IPS-NIHi7 (cell line): ENCODE data around the gene NME7.

Source experiments
- DNase-seq: peaks from one replicate; pipeline ENCODE4 v3.0.0; 2012; ENCODE audit warnings: mixed read lengths; ENCODE audit errors: extremely low spot score

Gene NME7

DNA sequence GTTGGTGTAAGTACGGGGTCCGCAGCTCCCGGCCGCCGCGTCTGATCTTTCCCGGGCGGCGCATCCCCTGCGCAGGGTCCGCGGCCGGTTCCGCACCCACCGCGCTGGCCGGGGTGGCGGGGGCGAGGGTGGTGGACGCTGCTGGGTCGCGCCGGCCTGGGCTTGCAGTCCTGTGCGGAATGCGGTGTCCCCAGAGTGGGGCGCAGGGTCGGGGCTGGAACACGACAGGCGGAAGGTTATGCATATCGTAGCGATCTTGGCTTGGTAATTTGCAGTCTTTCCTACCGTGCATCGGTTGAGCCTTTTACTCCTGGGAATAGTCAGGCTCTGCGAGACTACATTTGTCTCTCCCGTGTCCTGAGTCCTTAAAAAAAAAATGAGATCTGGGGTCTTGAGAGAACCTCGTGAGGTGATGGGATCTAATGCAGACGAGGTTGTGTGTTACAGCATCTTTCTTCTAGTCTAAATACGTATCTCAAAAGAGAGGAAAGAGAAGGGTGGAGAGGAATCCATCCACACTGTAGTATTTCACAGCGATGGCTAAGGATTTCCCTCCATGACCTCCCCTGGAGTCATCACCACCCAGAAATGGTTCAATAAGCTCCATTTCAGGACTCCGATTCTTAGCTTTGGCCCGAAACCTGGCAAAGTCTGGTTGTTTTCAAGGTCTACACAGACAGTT, 260.5 kb downstream of the NME7 start:
- no peak for DNase-seq

- peak; percentile 94 for DNase-seq
Measured at GRCh38 chr1:169106095-169106920, 261.3 kb downstream of the NME7 start, which contains the start of gene ATP1B1. Gene ATP1B1, plus strand, starts transcription at chr1:169106690. Its CDS starts 140 bp downstream, at chr1:169106830.

GRCh38 chr1:169105434-169106094, 262.0 kb downstream of the NME7 start:
- DNase-seq, result peak; percentile 75

- no peak for DNase-seq
Measured at GRCh38 chr1:169105087-169105433, 262.5 kb downstream of the NME7 start.

DNA sequence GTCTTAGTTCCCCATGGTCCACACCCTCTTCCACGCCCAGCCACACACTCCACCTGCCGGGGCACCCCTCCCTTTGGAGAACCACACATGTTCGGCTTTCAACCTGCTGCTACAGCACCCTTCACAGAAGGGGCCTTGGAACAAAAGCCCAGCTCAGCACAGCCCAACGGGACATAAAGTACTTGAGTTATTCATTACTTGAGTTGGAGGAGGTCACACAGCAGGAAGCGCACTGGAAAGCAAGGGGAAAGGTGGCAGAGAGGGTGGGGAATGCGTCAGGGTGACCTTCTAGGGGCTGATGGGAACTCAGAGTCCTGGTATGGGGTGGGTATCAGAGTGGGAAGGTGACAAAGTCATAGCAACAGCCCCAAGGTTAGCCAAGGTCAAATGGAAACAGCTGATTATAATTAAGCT, 264.1 kb downstream of the NME7 start:
- DNase-seq, result no peak

DNA sequence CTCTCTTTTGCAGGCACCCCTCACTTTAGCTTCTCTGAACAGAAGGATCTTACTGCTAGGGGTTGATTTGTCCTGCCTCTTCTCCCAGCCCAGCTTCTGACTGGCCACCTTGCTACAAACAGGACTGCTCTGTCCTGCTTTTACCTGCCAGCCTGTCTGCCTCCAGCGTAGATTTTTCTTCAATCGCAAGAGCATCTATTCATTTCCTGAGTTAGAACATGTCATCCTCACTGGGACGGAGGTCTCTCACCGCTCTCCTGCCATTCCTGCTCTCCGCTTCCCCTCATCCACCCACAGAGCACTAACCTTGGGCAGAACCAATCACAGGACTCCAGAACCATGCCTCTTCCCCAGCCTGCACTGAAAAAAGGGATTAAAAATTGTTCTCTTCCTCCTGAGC, 264.6 kb downstream of the NME7 start:
- DNase-seq, result no peak

DNA sequence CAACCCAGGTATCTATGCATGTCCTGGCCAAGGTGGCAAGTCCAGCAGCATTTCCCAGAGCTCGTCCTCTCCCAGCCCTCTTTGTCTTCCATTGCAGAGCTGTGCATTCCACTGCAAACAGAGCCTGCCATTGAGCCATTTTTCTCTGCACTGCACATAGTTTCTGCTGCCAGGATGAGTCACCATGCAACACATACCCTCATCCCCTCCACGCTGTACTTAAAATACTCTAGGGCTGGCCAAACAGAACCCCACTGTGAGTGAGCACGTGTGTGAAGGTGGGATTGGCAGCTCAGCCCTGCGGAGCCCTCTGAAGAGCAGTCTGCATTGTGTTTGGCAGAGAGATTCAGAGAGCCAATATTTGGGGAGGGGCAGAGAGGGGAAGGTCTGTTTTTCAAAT, 265.0 kb downstream of the NME7 start:
- DNase-seq, result no peak

DNA sequence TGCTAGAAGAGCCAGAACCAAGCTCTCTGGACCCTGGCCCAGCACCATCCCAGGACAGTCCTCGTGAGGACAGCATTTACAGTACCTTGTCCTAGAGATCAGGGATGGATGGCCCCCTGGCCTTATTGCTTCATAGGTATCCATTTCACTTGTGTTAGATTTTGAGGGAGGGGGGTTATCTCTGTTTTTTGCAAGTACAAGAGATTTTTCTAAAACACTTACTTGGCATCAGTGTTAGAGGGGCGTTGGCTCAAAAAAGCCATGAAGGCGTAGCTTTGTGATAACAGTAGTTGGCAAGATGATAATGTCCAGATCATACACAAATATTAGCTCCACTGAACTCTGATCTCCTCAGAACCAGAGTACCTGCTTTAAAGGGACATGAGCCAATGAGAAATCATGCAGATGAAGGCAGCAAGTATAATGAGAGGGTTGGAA, 266.9 kb downstream of the NME7 start:
- no peak for DNase-seq

GRCh38 chr1:169100208-169100607, 267.4 kb downstream of the NME7 start:
- no peak for DNase-seq

GRCh38 chr1:169099561-169099960, 268.0 kb downstream of the NME7 start:
- no peak for DNase-seq

- no peak for DNase-seq
Measured at GRCh38 chr1:169098380-169098779, 269.2 kb downstream of the NME7 start.

DNA sequence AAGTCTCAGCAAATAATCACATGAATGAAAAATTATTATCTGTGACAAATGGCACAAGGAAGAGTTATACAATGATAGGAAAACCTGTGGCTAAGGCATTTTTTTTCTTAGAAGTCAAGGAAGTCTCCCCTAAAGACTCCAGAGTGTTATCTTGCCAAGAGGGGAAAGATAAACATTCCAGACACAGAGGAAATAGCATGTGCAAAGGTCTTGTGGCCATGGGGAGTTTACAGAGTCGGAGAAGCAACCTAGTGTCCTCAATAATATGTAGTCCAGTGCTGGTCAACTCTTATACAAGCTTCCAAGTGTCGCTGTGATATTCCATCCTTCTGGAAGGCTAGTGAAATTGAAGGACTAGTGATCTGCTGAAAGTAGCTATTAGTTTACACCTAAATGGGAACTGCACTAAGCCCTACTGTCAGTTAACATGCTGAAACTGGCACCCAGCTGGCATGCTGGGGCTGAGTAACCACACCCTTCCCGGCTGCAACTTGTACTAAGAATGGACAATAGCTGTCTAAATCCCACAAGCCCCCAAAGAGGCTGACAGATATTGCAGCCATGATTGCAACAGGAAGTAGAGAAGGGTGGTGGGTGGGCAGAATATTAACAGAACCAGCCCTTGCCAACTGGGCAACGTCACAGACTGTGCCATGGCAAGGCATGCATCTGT, 272.6 kb downstream of the NME7 start:
- DNase-seq, result no peak

GRCh38 chr1:169092399-169092798, 275.2 kb downstream of the NME7 start:
- DNase-seq, result no peak

DNA sequence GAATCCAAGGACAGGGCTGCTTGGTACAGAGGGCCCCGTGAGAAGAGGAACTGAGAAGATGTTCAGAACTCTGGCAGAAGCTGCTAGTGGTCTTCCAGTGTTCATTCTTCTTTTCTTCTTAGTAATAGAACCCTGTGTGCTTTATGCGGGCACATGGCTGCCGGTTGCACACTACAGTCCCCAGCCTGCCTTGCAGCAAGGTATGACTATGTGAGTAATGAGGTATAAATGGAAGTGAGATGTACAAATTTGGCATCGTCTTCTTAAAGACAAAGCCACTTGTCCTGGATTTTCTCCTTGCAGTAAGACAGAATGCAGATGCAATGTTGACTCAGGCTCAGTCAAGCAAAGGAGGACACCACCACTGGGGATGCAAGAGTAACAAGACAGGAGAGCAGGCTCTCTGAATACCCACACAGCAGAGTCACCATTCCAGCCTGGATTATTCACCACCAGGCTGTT, 276.1 kb downstream of the NME7 start:
- no peak for DNase-seq

DNA sequence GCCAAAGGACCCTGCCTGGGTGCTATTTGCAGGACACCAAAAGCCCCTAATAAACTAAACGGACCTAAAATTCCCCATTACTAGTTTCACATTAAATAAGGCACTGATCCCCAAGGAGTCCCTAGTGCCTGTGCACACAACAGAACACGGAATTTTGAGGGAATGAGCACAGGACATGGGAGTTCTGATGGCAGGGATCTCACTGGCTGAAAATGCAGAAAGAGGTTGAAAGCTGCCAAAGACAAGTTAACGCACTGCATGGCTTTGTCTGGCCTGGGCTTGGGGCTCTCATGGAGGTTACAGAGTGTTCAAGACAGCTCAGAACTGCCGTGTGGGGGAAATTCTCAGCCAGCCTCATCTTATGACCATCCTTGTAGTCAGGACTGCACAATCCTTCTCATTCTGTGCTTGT, 276.7 kb downstream of the NME7 start:
- DNase-seq, result no peak

DNA sequence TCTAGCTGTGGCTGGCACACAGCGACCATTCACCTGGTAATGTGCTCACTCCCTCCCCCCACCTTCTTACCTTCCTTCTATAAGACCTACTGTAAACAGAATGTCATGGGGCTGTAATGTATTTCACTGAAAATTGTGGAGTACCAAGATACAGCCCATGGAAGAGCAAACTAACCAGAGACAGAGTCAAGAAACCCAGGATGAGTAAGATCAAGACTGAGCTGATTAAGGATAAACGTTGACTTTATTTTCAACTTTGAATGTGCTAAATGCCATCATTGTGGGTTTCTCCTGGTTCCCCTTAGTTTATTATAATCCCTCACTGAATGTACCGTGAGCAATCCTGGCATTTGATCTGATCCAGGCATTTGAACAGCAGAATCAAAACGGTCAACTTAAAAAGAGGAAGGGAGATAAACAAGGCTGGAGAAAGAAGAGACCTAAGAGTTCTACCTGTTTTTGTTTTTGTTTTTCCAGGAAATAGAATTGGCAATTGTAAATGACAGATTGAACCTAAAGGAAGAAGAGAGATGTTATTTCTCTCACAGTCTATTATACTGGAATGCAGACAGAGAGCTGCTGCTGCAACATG, 277.2 kb downstream of the NME7 start:
- DNase-seq, result no peak

- no peak for DNase-seq
Measured at GRCh38 chr1:169089776-169090175, 277.8 kb downstream of the NME7 start.

- no peak for DNase-seq
Measured at GRCh38 chr1:169087876-169088275, 279.7 kb downstream of the NME7 start.

GRCh38 chr1:169086603-169087455, 280.8 kb downstream of the NME7 start:
- no peak for DNase-seq

DNA sequence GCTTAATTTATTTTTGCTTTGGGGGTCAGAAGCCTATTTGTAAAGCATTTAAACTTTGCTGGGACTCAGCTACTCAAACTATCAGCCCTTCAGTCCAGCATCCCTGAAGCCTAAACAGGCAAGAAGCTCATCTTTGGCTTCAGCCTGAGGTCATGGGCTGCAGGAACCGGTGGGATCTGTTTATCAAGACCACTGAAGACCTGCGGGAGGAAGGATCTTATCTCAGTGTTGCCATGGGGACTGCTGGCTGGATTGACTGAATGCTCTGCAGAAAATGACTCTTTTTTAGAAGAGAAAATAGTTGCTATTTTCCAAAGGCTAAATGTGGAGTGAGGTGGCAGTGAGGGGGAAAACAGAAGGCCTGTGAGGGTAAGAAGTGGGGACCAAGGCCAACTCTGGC, 281.7 kb downstream of the NME7 start:
- no peak for DNase-seq
